Neural cell (in vitro differentiated cells): ENCODE measurements around the gene ZDHHC12. TPM values are rescaled to one million over a fixed set of nuclear protein-coding genes. Genes with fewer than 3 reads are reported as not detected.

Experiments
- H2AFZ ChIP-seq: fragments of 200-600, 300-800 bp; sonication (generic), shearing (Covaris generic); 2 replicates; pipeline ENCODE4 v1.6.0; 2014; ENCODE audit warnings: low read depth, mild to moderate bottlenecking, antibody characterized with exemption, low read length, moderate library complexity
- H3F3A ChIP-seq: fragments of 200-600 bp; shearing (Covaris generic); 2 replicates; pipeline ENCODE4 v1.6.1; 2016; ENCODE audit warnings: mild to moderate bottlenecking, moderate library complexity, mixed read lengths, antibody characterized with exemption, low read length; ENCODE audit not compliant: insufficient read depth, poor library complexity, severe bottlenecking
- H3K27ac ChIP-seq: fragments of 200-600, 300-800 bp; sonication (generic), shearing (Covaris generic); 2 replicates; pipeline ENCODE4 v1.5.1; 2014; ENCODE audit warnings: mild to moderate bottlenecking, low read length, moderate library complexity
- H3K27me3 ChIP-seq: fragments of 300-800, 200-600 bp; sonication (generic), shearing (Covaris generic); 2 replicates; pipeline ENCODE4 v1.6.0; 2014; ENCODE audit warnings: mild to moderate bottlenecking, low read depth, low read length, moderate library complexity; ENCODE audit not compliant: insufficient read depth
- H3K36me3 ChIP-seq: fragments of 300-800, 200-600 bp; sonication (generic), shearing (Covaris generic); 2 replicates; pipeline ENCODE4 v1.5.1; 2014; ENCODE audit warnings: mild to moderate bottlenecking, antibody characterized with exemption, low read length, moderate library complexity; ENCODE audit not compliant: insufficient read depth
- H3K4me2 ChIP-seq: fragments of 300-800, 200-600 bp; sonication (generic), shearing (Covaris generic); 2 replicates; pipeline ENCODE4 v1.6.0; 2014; ENCODE audit warnings: mild to moderate bottlenecking, low read length
- H3K4me3 ChIP-seq: fragments of 300-800, 200-600 bp; sonication (generic), shearing (Covaris generic); 2 replicates; pipeline ENCODE4 v1.5.1; 2014; ENCODE audit warnings: mild to moderate bottlenecking, low read length, moderate library complexity
- H3K79me2 ChIP-seq: fragments of 200-600 bp; shearing (Covaris generic); replicated peaks from 2 replicates; pipeline ENCODE4 v1.6.0; 2014; ENCODE audit warnings: mild to moderate bottlenecking, low read length, moderate library complexity; ENCODE audit not compliant: insufficient read depth
- H3K9ac ChIP-seq: fragments of 300-800, 200-600 bp; sonication (generic), shearing (Covaris generic); 2 replicates; pipeline ENCODE4 v1.6.1; 2016; ENCODE audit warnings: mild to moderate bottlenecking, low read length, mixed read lengths
- H3K9me2 ChIP-seq: fragments of 200-600 bp; shearing (Covaris generic); 2 replicates; pipeline ENCODE4 v1.6.1; 2016; ENCODE audit warnings: mild to moderate bottlenecking, low read length, mixed read lengths; ENCODE audit not compliant: insufficient read depth
- H3K9me3 ChIP-seq: fragments of 200-600, 300-800 bp; sonication (generic), shearing (Covaris generic); 2 replicates; pipeline ENCODE4 v1.6.1; 2016; ENCODE audit warnings: mild to moderate bottlenecking, mixed run types, low read length, moderate library complexity, mixed read lengths
- H4K20me1 ChIP-seq: fragments of 200-600 bp; shearing (Covaris generic); 2 replicates; pipeline ENCODE4 v1.6.1; 2016; ENCODE audit warnings: mild to moderate bottlenecking, mixed run types; ENCODE audit not compliant: insufficient read depth
- CTCF ChIP-seq: fragments of 450-650 bp; IDR thresholded peaks from 2 replicates; pipeline ENCODE4 v1.5.1; 2014; ENCODE audit warnings: antibody characterized with exemption, mild to moderate bottlenecking, moderate library complexity; ENCODE audit not compliant: poor library complexity, severe bottlenecking
- EP300 ChIP-seq: fragments of 450-650 bp; conservative IDR thresholded peaks from 2 replicates; pipeline ENCODE4 v1.6.1; 2014; ENCODE audit warnings: antibody characterized with exemption, mild to moderate bottlenecking, moderate library complexity; ENCODE audit not compliant: poor library complexity, severe bottlenecking
- EZH2 ChIP-seq: fragments of 200-600, 300-800 bp; shearing (Covaris generic), sonication (generic); IDR thresholded peaks from 2 replicates; pipeline ENCODE4 v1.6.1; 2014; ENCODE audit warnings: antibody characterized with exemption, low read length, borderline replicate concordance, mild to moderate bottlenecking; ENCODE audit not compliant: insufficient read depth, poor library complexity, severe bottlenecking
- MXI1 ChIP-seq: fragments of 450-650 bp; conservative IDR thresholded peaks from 2 replicates; pipeline ENCODE4 v1.6.1; 2014; ENCODE audit warnings: antibody characterized with exemption, mild to moderate bottlenecking; ENCODE audit not compliant: poor library complexity, severe bottlenecking
- POLR2AphosphoS5 ChIP-seq: IDR thresholded peaks from 2 replicates; pipeline ENCODE4 v1.6.1; 2012
- RAD21 ChIP-seq: fragments of 450-650 bp; conservative IDR thresholded peaks from 2 replicates; pipeline ENCODE4 v1.6.1; 2014; ENCODE audit warnings: antibody characterized with exemption, mild to moderate bottlenecking, moderate library complexity
- REST ChIP-seq: IDR thresholded peaks from 2 replicates; pipeline ENCODE4 v1.6.1; 2012; ENCODE audit warnings: borderline replicate concordance
- SMC3 ChIP-seq: fragments of 450-650 bp; conservative IDR thresholded peaks from 2 replicates; pipeline ENCODE4 v1.6.1; 2014; ENCODE audit warnings: antibody characterized with exemption, mild to moderate bottlenecking, moderate library complexity; ENCODE audit not compliant: poor library complexity
- TAF1 ChIP-seq: IDR thresholded peaks from 2 replicates; pipeline ENCODE4 v1.6.1; 2012; ENCODE audit warnings: low read depth
- polyA plus RNA-seq: library from polyadenylated mRNA; depleted of rRNA; stranded (reverse); fragments of >200 nt; gene quantifications from 2 replicates; pipeline ENCODE4 v1.2.3, GENCODE V29; 2014

The ZDHHC12 gene
- polyA plus RNA-seq, 1 donor from 2014 or later, result 0.09 TPM

- Histone ChIP-seq H4K20me1 (no peaks in the 10 kb centered on the region), H3K9me3 (no peaks in the 10 kb centered on the region), H3K36me3 (no peaks in the 10 kb centered on the region), H3K9me2 (no peaks in the 10 kb centered on the region), H3K27me3 (no peaks in the 10 kb centered on the region), H3K9ac (no peak overlapping the region), H3F3A (no peaks in the 10 kb centered on the region), H3K4me3 (no peak overlapping the region), H2AFZ (no peak overlapping the region), H3K4me2 (no peak overlapping the region), H3K79me2 (no peaks in the 10 kb centered on the region), H3K27ac (no peak overlapping the region)
- no peak for TF ChIP-seq EZH2
- TF ChIP-seq POLR2AphosphoS5, result no peak
- TF ChIP-seq SMC3, result no peak
- TF ChIP-seq REST, result no peak
- no peak for TF ChIP-seq EP300
- no peak for TF ChIP-seq RAD21
- TF ChIP-seq MXI1, result no peak
- no peak for TF ChIP-seq CTCF
- TF ChIP-seq TAF1, result no peak
Observed at GRCh38 chr9:128719919-128720605, 3.9 kb downstream of the ZDHHC12 start.

- TF ChIP-seq EP300, result no peak
- TF ChIP-seq POLR2AphosphoS5, result no peak
- no peak for TF ChIP-seq MXI1
- no peak for TF ChIP-seq RAD21
- TF ChIP-seq SMC3, result no peak
- no peak for TF ChIP-seq EZH2
- TF ChIP-seq CTCF, result no peak
- no peak for TF ChIP-seq REST
- no peak for TF ChIP-seq TAF1
- no peaks in the 10 kb centered on the region for H3K27me3 ChIP-seq
- H4K20me1 ChIP-seq, result no peaks in the 10 kb centered on the region
- no peaks in the 10 kb centered on the region for H3K79me2 ChIP-seq
- H3K4me3 ChIP-seq, result no peak overlapping the region
- H3K9me3 ChIP-seq, result no peaks in the 10 kb centered on the region
- H3K36me3 ChIP-seq, result no peaks in the 10 kb centered on the region
- H3K27ac ChIP-seq, result no peak overlapping the region
- H3K9me2 ChIP-seq, result no peaks in the 10 kb centered on the region
- H3F3A ChIP-seq, result no peaks in the 10 kb centered on the region
- H3K9ac ChIP-seq, result no peak overlapping the region
- no peak overlapping the region for H2AFZ ChIP-seq
- H3K4me2 ChIP-seq, result no peak overlapping the region
Observed at GRCh38 chr9:128718475-128718874, 5.5 kb downstream of the ZDHHC12 start.
